MCF 10A (cell line): ENCODE results near the gene WFS1. TPM values are rescaled to one million over a fixed set of nuclear protein-coding genes. Genes with fewer than 3 reads are reported as not detected.

Experiments
- BruUV-seq: library from RNA; stranded (reverse); fragments of 400-500 nt; replicated peaks from 2 replicates; lab custom pipeline; 2021; lab: Mats Ljungman, UMichigan
- CTCF ChIA-PET: fragments of 300-600 bp; sonication (Branson Sonifier 250); formaldehyde crosslinking; extraction: SDS; loops from one replicate; lab custom pipeline; 2021; ENCODE audit warnings: antibody characterized with exemption, inconsistent platforms; lab: Yijun Ruan, JAX
- POLR2A ChIA-PET: fragments of 300-600, 350-650 bp; sonication (Branson Sonifier 250); formaldehyde crosslinking; extraction: SDS; loops from one replicate; lab custom pipeline; 2020; ENCODE audit warnings: antibody characterized with exemption, inconsistent platforms; lab: Yijun Ruan, JAX
- DNase-seq: peaks from one replicate; pipeline ENCODE4 v3.0.0-alpha.2; 2018; ENCODE audit not compliant: unreplicated experiment
- H3K27ac Mint-ChIP-seq: one replicate; pipeline ENCODE4 v1.8.0; 2022; ENCODE audit warnings: mild to moderate bottlenecking, low read depth, mixed read lengths; ENCODE audit not compliant: unreplicated experiment
- H3K27me3 Mint-ChIP-seq: one replicate; pipeline ENCODE4 v1.8.0; 2022; ENCODE audit warnings: mixed read lengths; ENCODE audit not compliant: insufficient read depth, unreplicated experiment
- H3K36me3 Mint-ChIP-seq: one replicate; pipeline ENCODE4 v1.8.0; 2022; ENCODE audit warnings: mild to moderate bottlenecking, moderate library complexity, mixed read lengths; ENCODE audit not compliant: insufficient read depth, unreplicated experiment
- H3K4me1 Mint-ChIP-seq: one replicate; pipeline ENCODE4 v1.8.0; 2022; ENCODE audit warnings: mixed read lengths; ENCODE audit not compliant: insufficient read depth, unreplicated experiment
- H3K4me3 Mint-ChIP-seq: one replicate; pipeline ENCODE4 v1.8.0; 2022; ENCODE audit warnings: mild to moderate bottlenecking, moderate library complexity, mixed read lengths; ENCODE audit not compliant: unreplicated experiment
- H3K9me3 Mint-ChIP-seq: one replicate; pipeline ENCODE4 v1.8.0; 2022; ENCODE audit warnings: mixed read lengths; ENCODE audit not compliant: unreplicated experiment
- intact Hi-C: fragments of 100-400 bp; cut with micrococcal nuclease; formaldehyde crosslinking; loops from 2 replicates; pipeline ENCODE4 v1.14.1; 2022
- total RNA-seq: library from RNA; stranded (reverse); gene quantifications from 2 replicates; pipeline ENCODE4 v1.2.3, GENCODE V29; 2022
- TF ChIP-seq, protein P1 (sequence below): fragments of 200-600 bp; IDR thresholded peaks from one replicate; pipeline ENCODE4 v1.8.0; 2022; ENCODE audit warnings: antibody characterized with exemption, mild to moderate bottlenecking; ENCODE audit not compliant: unreplicated experiment

The WFS1 gene
- total RNA-seq, 1 experiment from 2014 or later = 41.7 TPM

DNA sequence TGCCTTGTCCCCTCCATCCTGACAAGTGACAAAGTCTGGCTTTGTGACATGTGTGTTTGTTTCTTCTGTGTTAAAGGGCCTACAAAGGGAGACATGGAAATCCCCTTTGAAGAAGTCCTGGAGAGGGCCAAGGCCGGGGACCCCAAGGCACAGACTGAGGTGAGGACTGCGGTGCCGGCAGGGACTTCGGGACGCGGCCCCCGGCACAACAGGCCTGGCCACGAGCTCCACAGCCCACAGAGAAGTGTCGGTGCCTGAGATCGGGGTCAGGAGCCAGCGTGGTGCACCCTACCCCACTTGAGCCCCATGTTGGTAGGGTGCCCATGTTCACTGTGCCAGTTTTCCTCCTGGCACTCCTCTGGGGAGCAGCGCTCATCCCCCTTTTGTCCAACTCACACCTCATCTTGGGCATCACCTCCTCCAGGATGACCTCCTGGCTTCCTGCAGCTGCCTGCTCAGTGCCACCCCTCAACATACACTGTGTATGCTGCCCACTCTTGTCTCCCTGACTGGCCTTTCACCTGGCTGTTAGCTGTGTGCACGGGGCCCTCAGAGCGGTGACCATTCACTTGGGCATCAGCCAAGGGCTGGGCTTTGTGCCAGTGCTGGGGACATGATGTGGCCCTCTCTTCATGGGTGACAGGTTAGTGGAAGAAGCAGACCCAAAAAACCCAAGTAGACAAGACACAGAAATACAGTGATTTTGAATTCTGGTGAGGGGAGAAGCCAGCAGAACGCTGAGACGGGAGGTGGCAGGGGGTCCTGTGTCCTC lies 17.6 kb downstream of the WFS1 start:
- Mint-ChIP-seq H3K9me3 (no peaks in the 10 kb centered on the region), H3K36me3 (peaks cover 6% of the 10 kb centered on the region), H3K4me1 (no peaks in the 10 kb centered on the region), H3K4me3 (no peak overlapping the region), H3K27me3 (no peaks in the 10 kb centered on the region), H3K27ac (no peak overlapping the region)
- no TSS peak for BruUV-seq
- intact Hi-C loops = no loop called here
- TF ChIP-seq, protein P1, sequence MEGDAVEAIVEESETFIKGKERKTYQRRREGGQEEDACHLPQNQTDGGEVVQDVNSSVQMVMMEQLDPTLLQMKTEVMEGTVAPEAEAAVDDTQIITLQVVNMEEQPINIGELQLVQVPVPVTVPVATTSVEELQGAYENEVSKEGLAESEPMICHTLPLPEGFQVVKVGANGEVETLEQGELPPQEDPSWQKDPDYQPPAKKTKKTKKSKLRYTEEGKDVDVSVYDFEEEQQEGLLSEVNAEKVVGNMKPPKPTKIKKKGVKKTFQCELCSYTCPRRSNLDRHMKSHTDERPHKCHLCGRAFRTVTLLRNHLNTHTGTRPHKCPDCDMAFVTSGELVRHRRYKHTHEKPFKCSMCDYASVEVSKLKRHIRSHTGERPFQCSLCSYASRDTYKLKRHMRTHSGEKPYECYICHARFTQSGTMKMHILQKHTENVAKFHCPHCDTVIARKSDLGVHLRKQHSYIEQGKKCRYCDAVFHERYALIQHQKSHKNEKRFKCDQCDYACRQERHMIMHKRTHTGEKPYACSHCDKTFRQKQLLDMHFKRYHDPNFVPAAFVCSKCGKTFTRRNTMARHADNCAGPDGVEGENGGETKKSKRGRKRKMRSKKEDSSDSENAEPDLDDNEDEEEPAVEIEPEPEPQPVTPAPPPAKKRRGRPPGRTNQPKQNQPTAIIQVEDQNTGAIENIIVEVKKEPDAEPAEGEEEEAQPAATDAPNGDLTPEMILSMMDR = no peak
- POLR2A ChIA-PET = no interaction called here
- CTCF ChIA-PET = interaction anchor here (0.7 to 1.2 kb wide), 2 partner anchors 44 to 45 kb away, joined by 4 read pairs; no protein-coding TSS in a partner anchor
- DNase-seq = no peak

DNA sequence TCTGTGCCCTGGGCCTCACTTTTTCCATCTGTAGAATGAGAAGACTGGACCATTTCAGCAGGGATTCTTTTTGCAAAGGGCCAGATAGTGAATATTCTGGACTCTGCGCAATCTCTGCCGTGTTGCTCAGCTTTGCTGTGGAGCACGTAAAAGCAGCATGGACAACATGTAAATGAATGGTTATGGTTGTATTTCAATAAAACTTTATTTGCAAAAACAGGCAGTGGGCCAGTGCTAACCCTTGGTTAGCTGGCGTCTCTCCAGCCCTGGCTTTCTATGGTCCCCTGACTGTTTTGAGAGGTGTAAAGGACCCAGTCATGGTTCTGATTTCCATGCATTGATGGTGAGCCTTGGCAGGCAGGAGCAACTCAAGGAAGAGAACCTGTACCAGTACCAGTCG lies 18.7 kb downstream of the WFS1 start:
- ChIA-PET POLR2A (no interaction called here), CTCF (interaction anchor here (0.6 kb wide), 1 partner anchor 26 kb away, joined by 3 read pairs; no protein-coding TSS in a partner anchor)
- TF ChIP-seq, protein P1 = no peak
- Mint-ChIP-seq H3K4me1 (no peaks in the 10 kb centered on the region), H3K27me3 (no peaks in the 10 kb centered on the region), H3K9me3 (no peaks in the 10 kb centered on the region), H3K27ac (no peak overlapping the region), H3K4me3 (no peak overlapping the region), H3K36me3 (peaks cover 9% of the 10 kb centered on the region)
- no peak for DNase-seq
- BruUV-seq = no TSS peak
- intact Hi-C loops = no loop called here

GRCh38 chr4:6288871-6289270 lies 19.2 kb downstream of the WFS1 start:
- Mint-ChIP-seq H3K27ac (no peak overlapping the region), H3K36me3 (peaks cover 13% of the 10 kb centered on the region), H3K9me3 (no peaks in the 10 kb centered on the region), H3K27me3 (no peaks in the 10 kb centered on the region), H3K4me1 (no peaks in the 10 kb centered on the region), H3K4me3 (no peak overlapping the region)
- POLR2A ChIA-PET = no interaction called here
- BruUV-seq = no TSS peak
- CTCF ChIA-PET = interaction anchor here (0.7 to 1.1 kb wide), 2 partner anchors 39 kb away, joined by 3 to 4 read pairs; no protein-coding TSS in a partner anchor
- intact Hi-C loops = no loop called here
- TF ChIP-seq, protein P1 = no peak
- DNase-seq = no peak

DNA sequence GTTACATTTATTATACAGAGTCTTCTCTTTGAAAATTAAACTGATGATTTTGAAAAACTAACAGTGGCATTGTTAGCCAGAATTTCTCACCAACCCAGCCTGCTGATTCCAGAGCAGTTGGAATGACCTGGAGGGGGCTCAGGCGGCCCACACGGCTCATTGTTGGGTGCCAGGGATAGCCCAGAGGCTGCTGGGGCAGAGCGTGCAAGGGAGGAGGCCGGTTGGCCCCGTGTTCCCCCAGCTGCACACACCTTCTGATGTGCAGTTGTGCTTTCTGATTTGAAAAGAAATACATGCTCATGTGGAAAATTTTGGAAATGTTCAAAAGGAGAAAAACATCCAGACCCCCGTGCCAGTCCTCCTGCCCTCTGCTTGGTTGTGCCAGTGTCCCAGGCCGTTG lies 20.6 kb downstream of the WFS1 start:
- TF ChIP-seq, protein P1 = no peak
- Mint-ChIP-seq H3K9me3 (no peaks in the 10 kb centered on the region), H3K4me3 (no peak overlapping the region), H3K27ac (no peak overlapping the region), H3K4me1 (no peaks in the 10 kb centered on the region), H3K27me3 (no peaks in the 10 kb centered on the region), H3K36me3 (peaks cover 22% of the 10 kb centered on the region)
- intact Hi-C loops = no loop called here
- ChIA-PET POLR2A (no interaction called here), CTCF (interaction anchor here (1.0 kb wide), 1 partner anchor 38 kb away, joined by 4 read pairs; no protein-coding TSS in a partner anchor)
- BruUV-seq = no TSS peak
- DNase-seq = no peak
